OCI-LY3 (cell line): ENCODE results near the gene TMCC2.
"Not testable (repeated sequence)": the region's sequence is repeated elsewhere in the genome, so short reads cannot be mapped to it uniquely, and the experiment has no call there.

Experiments
- H2AFZ ChIP-seq: fragments of 200-600, 300-600 bp; shearing (Covaris generic); 2 replicates; pipeline ENCODE4 v1.6.0; 2014; ENCODE audit warnings: antibody characterized with exemption, low read depth, low read length
- H3K27ac ChIP-seq: fragments of 200-600, 300-600 bp; sonication (generic); 2 replicates; pipeline ENCODE4 v1.5.1; 2014; ENCODE audit warnings: mild to moderate bottlenecking, low read length, moderate library complexity, mixed read lengths
- H3K27me3 ChIP-seq: fragments of 200-600, 300-600 bp; sonication (generic); 2 replicates; pipeline ENCODE4 v1.6.1; 2014; ENCODE audit warnings: low read depth, low read length, mixed read lengths
- H3K36me3 ChIP-seq: fragments of 200-600, 300-600 bp; sonication (generic); replicated peaks from 2 replicates; pipeline ENCODE3; 2014; ENCODE audit warnings: low read depth, low read length, mixed read lengths
- H3K4me1 ChIP-seq: fragments of 300-600, 200-600 bp; sonication (generic); 2 replicates; pipeline ENCODE4 v1.6.1; 2014; ENCODE audit warnings: low read length, mixed read lengths
- H3K4me2 ChIP-seq: fragments of 200-600, 300-600 bp; sonication (generic); 2 replicates; pipeline ENCODE4 v1.6.1; 2014; ENCODE audit warnings: low read length, mixed read lengths
- H3K4me3 ChIP-seq: fragments of 300-600, 200-600 bp; sonication (generic); 2 replicates; pipeline ENCODE4 v1.5.1; 2014; ENCODE audit warnings: antibody characterized with exemption, mild to moderate bottlenecking, low read length, moderate library complexity
- H3K79me2 ChIP-seq: fragments of 300-600, 200-600 bp; shearing (Covaris generic); 2 replicates; pipeline ENCODE4 v1.6.1; 2014; ENCODE audit warnings: mild to moderate bottlenecking, low read length, mixed read lengths
- H3K9ac ChIP-seq: fragments of 300-600, 200-600 bp; shearing (Covaris generic); 2 replicates; pipeline ENCODE4 v1.6.0; 2014; ENCODE audit warnings: mild to moderate bottlenecking, low read length, moderate library complexity
- H3K9me3 ChIP-seq: fragments of 200-600, 300-600 bp; shearing (Covaris generic); 2 replicates; pipeline ENCODE4 v1.6.1; 2014; ENCODE audit warnings: low read length, mixed read lengths; ENCODE audit not compliant: insufficient read depth
- H4K20me1 ChIP-seq: fragments of 200-600, 300-600 bp; sonication (generic); 2 replicates; pipeline ENCODE4 v1.6.1; 2016; ENCODE audit warnings: low read length, mixed read lengths; ENCODE audit not compliant: insufficient read depth
- CTCF ChIP-seq: fragments of 200-600, 300-600 bp; sonication (generic); IDR thresholded peaks from 2 replicates; pipeline ENCODE4 v1.5.1; 2014; ENCODE audit warnings: antibody characterized with exemption, low read length, low read depth
- EZH2phosphoT487 ChIP-seq: fragments of 200-600 bp; shearing (Covaris generic); IDR thresholded peaks from 2 replicates; pipeline ENCODE4 v1.6.1; 2018; ENCODE audit warnings: antibody characterized with exemption, mixed run types, low read depth

Gene TMCC2

GRCh38 chr1:205230982-205231381 lies 3.2 kb downstream of the TMCC2 start:
- no peak overlapping the region for H2AFZ ChIP-seq
- H3K9me3 ChIP-seq, result no peaks in the 10 kb centered on the region

GRCh38 chr1:205232127-205232820 lies 4.5 kb downstream of the TMCC2 start:
- Histone ChIP-seq H3K79me2 (no peaks in the 10 kb centered on the region), H3K4me2 (no peak overlapping the region), H3K9me3 (no peaks in the 10 kb centered on the region), H2AFZ (no peak overlapping the region), H3K27me3 (peaks cover 11% of the 10 kb centered on the region; the same call in 1 of the 2 replicates), H3K9ac (no peak overlapping the region), H3K4me3 (no peak overlapping the region), H3K36me3 (no peaks in the 10 kb centered on the region), H4K20me1 (no peaks in the 10 kb centered on the region), H3K4me1 (peaks cover 29% of the 10 kb centered on the region), H3K27ac (no peak overlapping the region)
- TF ChIP-seq CTCF (no peak), EZH2phosphoT487 (no peak)

More at GRCh38 chr1:205230982-205231381, 3.2 kb downstream of the TMCC2 start:
- Histone ChIP-seq H3K4me2 (no peak overlapping the region), H3K4me1 (peaks cover 38% of the 10 kb centered on the region), H3K9ac (no peak overlapping the region), H3K4me3 (no peak overlapping the region), H3K27ac (no peak overlapping the region), H4K20me1 (no peaks in the 10 kb centered on the region), H3K79me2 (no peaks in the 10 kb centered on the region), H3K27me3 (peaks cover 10% of the 10 kb centered on the region), H3K36me3 (no peaks in the 10 kb centered on the region)
- TF ChIP-seq EZH2phosphoT487 (no peak), CTCF (no peak)

- Histone ChIP-seq H3K9ac (no peak overlapping the region), H3K27me3 (peaks cover 17% of the 10 kb centered on the region), H4K20me1 (no peaks in the 10 kb centered on the region), H3K4me2 (peak overlapping the region; percentile 44), H3K4me1 (peaks cover 28% of the 10 kb centered on the region), H3K27ac (no peak overlapping the region), H3K9me3 (no peaks in the 10 kb centered on the region), H3K79me2 (no peaks in the 10 kb centered on the region), H3K36me3 (no peaks in the 10 kb centered on the region), H3K4me3 (no peak overlapping the region), H2AFZ (no peak overlapping the region)
- TF ChIP-seq EZH2phosphoT487 (no peak), CTCF (no peak)
Observed at GRCh38 chr1:205232945-205233397, 5.2 kb downstream of the TMCC2 start.

- not testable (repeated sequence) for H3K4me3 ChIP-seq, H3K27ac ChIP-seq, H4K20me1 ChIP-seq, H3K9ac ChIP-seq, H3K36me3 ChIP-seq, H2AFZ ChIP-seq, H3K4me2 ChIP-seq, H3K79me2 ChIP-seq, H3K9me3 ChIP-seq
- peaks cover 27% of the 10 kb centered on the region for H3K27me3 ChIP-seq
- peaks cover 28% of the 10 kb centered on the region for H3K4me1 ChIP-seq
Observed at GRCh38 chr1:205233986-205234385, 6.2 kb downstream of the TMCC2 start.
